B cell (primary cell): ENCODE measurements around the gene LCE3E. TPM values are rescaled to one million over a fixed set of nuclear protein-coding genes. Genes with fewer than 3 reads are reported as not detected.

Experiments used
- ATAC-seq: fragments of 200-7000 bp; cut with Tn5 transposase; one replicate; pipeline ENCODE4 v1.10.0; 2021; ENCODE audit warnings: low read depth, mild to moderate bottlenecking, moderate number of reproducible peaks, moderate library complexity
- CTCF ChIA-PET: fragments of 350-600 bp; sonication (Branson Sonifier 250); formaldehyde crosslinking; loops from one replicate; lab custom pipeline; 2021; ENCODE audit warnings: antibody characterized with exemption, inconsistent platforms; lab: Charles Lee
- POLR2A ChIA-PET: fragments of 350-600 bp; sonication (Branson Sonifier 250); formaldehyde crosslinking; loops from one replicate; lab custom pipeline; 2021; ENCODE audit warnings: antibody characterized with exemption; lab: Charles Lee
- DNase-seq: peaks from one replicate; pipeline ENCODE4 v3.0.0; 2013
- H2AFZ ChIP-seq: 2 replicates; pipeline ENCODE4 v1.6.1; 2012; ENCODE audit warnings: mild to moderate bottlenecking, low read depth, low read length; ENCODE audit not compliant: insufficient read depth, poor library complexity, severe bottlenecking
- H3K27ac ChIP-seq, 2 donors: 1 replicate in 1 of 2; 2 replicates in 1 of 2; pipeline ENCODE4 v1.5.1; 2012 to 2013; ENCODE audit warnings: low read length in 2 of 2, mild to moderate bottlenecking in 2 of 2, moderate library complexity in 1 of 2
- H3K27me3 ChIP-seq, 4 experiments: fragments of 200-600 bp in 1 of 4; sonication (generic) in 1 of 4; replicated peaks in 1 of 4; 1 replicate in 2 of 4; 2 replicates in 2 of 4; pipeline versions ENCODE4 v1.6.1 to v1.7.0; 2013 to 2016; ENCODE audit warnings: low read length in 3 of 4, mild to moderate bottlenecking in 2 of 4, mixed read lengths in 1 of 4, moderate library complexity in 1 of 4; ENCODE audit not compliant: insufficient read depth in 4 of 4, control insufficient read depth in 3 of 4; ENCODE audit errors: control extremely low read depth in 1 of 4
- H3K36me3 ChIP-seq, 2 experiments: replicated peaks in 1 of 2; 1 replicate in 1 of 2; 2 replicates in 1 of 2; pipeline versions ENCODE4 v1.6.1 to v1.7.1; 2013; ENCODE audit warnings: low read length in 1 of 2; ENCODE audit not compliant: insufficient read depth in 2 of 2, control insufficient read depth in 1 of 2; ENCODE audit errors: control extremely low read depth in 1 of 2, extremely low read depth in 1 of 2
- H3K4me1 ChIP-seq, 2 donors: fragments of 200-600 bp in 1 of 2; sonication (generic) in 1 of 2; 1 replicate in 1 of 2; 2 replicates in 1 of 2; pipeline versions ENCODE4 v1.5.1 to v1.6.1; 2013 to 2017; ENCODE audit warnings: low read length in 2 of 2; ENCODE audit not compliant: control insufficient read depth in 2 of 2, insufficient read depth in 2 of 2
- H3K4me2 ChIP-seq: replicated peaks from 2 replicates; pipeline ENCODE3; 2012; ENCODE audit warnings: mild to moderate bottlenecking, low read depth, low read length; ENCODE audit not compliant: poor library complexity, severe bottlenecking
- H3K4me3 ChIP-seq, 5 experiments: fragments of 200-600 bp in 1 of 5; sonication (generic) in 1 of 5; 1 replicate in 3 of 5; 2 replicates in 2 of 5; pipeline versions ENCODE4 v1.5.1 to v1.7.0; 2011 to 2016; ENCODE audit warnings: low read length in 4 of 5, mild to moderate bottlenecking in 4 of 5, low read depth in 2 of 5, control low read depth in 1 of 5, moderate library complexity in 1 of 5; ENCODE audit not compliant: insufficient read depth in 1 of 5; ENCODE audit errors: control extremely low read depth in 1 of 5, extremely low read depth in 1 of 5
- H3K79me2 ChIP-seq: fragments of 200-600 bp; sonication (generic); one replicate; pipeline ENCODE4 v1.6.0; 2016; ENCODE audit warnings: low read length; ENCODE audit not compliant: control insufficient read depth, insufficient read depth
- H3K9ac ChIP-seq: fragments of 200-600 bp; sonication (generic); 2 replicates; pipeline ENCODE4 v1.6.1; 2017; ENCODE audit warnings: mild to moderate bottlenecking, low read length, moderate library complexity
- H3K9me3 ChIP-seq, 3 donors: one replicate each; pipeline versions ENCODE4 v1.6.1 to v1.7.1; 2013; ENCODE audit warnings: low read length in 2 of 3; ENCODE audit not compliant: control insufficient read depth in 2 of 3, insufficient read depth in 1 of 3; ENCODE audit errors: control extremely low read depth in 1 of 3
- H4K20me1 ChIP-seq: 2 replicates; pipeline ENCODE4 v1.6.0; 2012; ENCODE audit warnings: mild to moderate bottlenecking, low read length; ENCODE audit not compliant: insufficient read depth, control insufficient read depth, poor library complexity, severe bottlenecking
- H3K27ac Mint-ChIP-seq: one replicate; pipeline ENCODE4 v1.8.0; 2021; ENCODE audit warnings: mixed read lengths
- H3K27me3 Mint-ChIP-seq: one replicate; pipeline ENCODE4 v1.8.0; 2021; ENCODE audit warnings: mixed read lengths
- H3K4me1 Mint-ChIP-seq: one replicate; pipeline ENCODE4 v1.8.0; 2021; ENCODE audit warnings: mixed read lengths
- H3K4me3 Mint-ChIP-seq: one replicate; pipeline ENCODE4 v1.8.0; 2021; ENCODE audit warnings: mixed read lengths
- H3K9me3 Mint-ChIP-seq: one replicate; pipeline ENCODE4 v1.8.0; 2022; ENCODE audit warnings: mixed read lengths; ENCODE audit not compliant: insufficient read depth
- EZH2 ChIP-seq: IDR thresholded peaks from 2 replicates; pipeline ENCODE4 v1.6.1; 2012; ENCODE audit warnings: borderline replicate concordance, low read depth, mild to moderate bottlenecking, moderate library complexity, low read length; ENCODE audit not compliant: insufficient read depth, poor library complexity, severe bottlenecking
- WGBS: methylation state at CpG from one replicate; pipeline ENCODE4 v1.1.5; 2013; ENCODE audit warnings: missing lambda C conversion rate; ENCODE audit not compliant: insufficient coverage; 5-methylcytosine and 5-hydroxymethylcytosine counted together
- intact Hi-C: fragments of 100-400 bp; cut with micrococcal nuclease; formaldehyde crosslinking; loops from one replicate; pipeline ENCODE4 v1.10.0; 2022
- polyA plus RNA-seq: library from polyadenylated mRNA; depleted of rRNA; stranded (reverse); fragments of >200 nt; gene quantifications from 2 replicates; pipeline ENCODE4 v1.2.3, GENCODE V29; 2012
- total RNA-seq, 2 donors: library from RNA; stranded (reverse); fragments of 120-200 nt in 1 of 2; gene quantifications; 1 replicate in 1 of 2; 2 replicates in 1 of 2; pipeline versions ENCODE4 v1.2.3 to v1.2.4, GENCODE V29; 2013 to 2022
- TF ChIP-seq, protein P1 (sequence below): fragments of 200-600 bp; IDR thresholded peaks from one replicate; pipeline ENCODE4 v1.8.0; 2022; ENCODE audit warnings: antibody characterized with exemption, mild to moderate bottlenecking

Gene LCE3E
- total and polyA plus RNA-seq, 2 donors (not counting 1 experiment from before 2014, with no cell fraction given): not detected

DNA sequence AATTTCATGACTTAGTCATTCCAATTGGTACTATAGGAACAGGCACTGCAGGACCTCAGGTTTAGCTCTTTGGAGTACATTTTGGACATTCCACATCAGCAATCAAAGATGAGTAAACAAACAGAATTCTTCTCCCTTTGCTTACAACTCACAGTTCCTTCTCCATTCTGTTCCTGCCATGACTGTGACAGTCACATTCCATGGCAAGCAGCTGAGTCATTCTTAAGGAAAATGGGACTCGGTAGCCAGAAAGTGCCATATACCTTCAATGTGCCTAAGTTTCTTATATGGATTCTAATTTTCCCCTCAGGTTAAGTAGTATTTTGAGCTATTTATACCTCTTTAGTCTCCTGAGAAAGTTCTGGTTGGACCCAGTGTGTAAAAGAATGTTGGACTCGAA, 26.7 kb downstream of the LCE3E start:
- no peak overlapping the region for H3K9ac ChIP-seq
- H3K9me3 Mint-ChIP-seq: no peaks in the 10 kb centered on the region
- H3K36me3 ChIP-seq: no peaks in the 10 kb centered on the region
- no peaks in the 10 kb centered on the region for H3K9me3 ChIP-seq
- WGBS: no CpG with 5 or more reads among the region's 2 CpGs
- DNase-seq (no peak), ATAC-seq (no peak)
- peaks cover 0 to 3% (median 0%) of the 10 kb centered on the region in 4 experiments for H3K27me3 ChIP-seq
- H2AFZ ChIP-seq: no peak overlapping the region
- H3K4me3 Mint-ChIP-seq: no peak overlapping the region
- no peaks in the 10 kb centered on the region for H3K79me2 ChIP-seq
- no peaks in the 10 kb centered on the region for H3K4me1 ChIP-seq
- H3K4me2 ChIP-seq: no peak overlapping the region
- H3K27ac ChIP-seq: no peak overlapping the region
- no peaks in the 10 kb centered on the region for H4K20me1 ChIP-seq
- H3K4me1 Mint-ChIP-seq: no peaks in the 10 kb centered on the region
- H3K27me3 Mint-ChIP-seq: peaks cover 38% of the 10 kb centered on the region
- no peak overlapping the region for H3K27ac Mint-ChIP-seq
- ChIA-PET CTCF (no interaction called here), POLR2A (no interaction called here)
- intact Hi-C loops: no loop called here
- TF ChIP-seq, protein P1, sequence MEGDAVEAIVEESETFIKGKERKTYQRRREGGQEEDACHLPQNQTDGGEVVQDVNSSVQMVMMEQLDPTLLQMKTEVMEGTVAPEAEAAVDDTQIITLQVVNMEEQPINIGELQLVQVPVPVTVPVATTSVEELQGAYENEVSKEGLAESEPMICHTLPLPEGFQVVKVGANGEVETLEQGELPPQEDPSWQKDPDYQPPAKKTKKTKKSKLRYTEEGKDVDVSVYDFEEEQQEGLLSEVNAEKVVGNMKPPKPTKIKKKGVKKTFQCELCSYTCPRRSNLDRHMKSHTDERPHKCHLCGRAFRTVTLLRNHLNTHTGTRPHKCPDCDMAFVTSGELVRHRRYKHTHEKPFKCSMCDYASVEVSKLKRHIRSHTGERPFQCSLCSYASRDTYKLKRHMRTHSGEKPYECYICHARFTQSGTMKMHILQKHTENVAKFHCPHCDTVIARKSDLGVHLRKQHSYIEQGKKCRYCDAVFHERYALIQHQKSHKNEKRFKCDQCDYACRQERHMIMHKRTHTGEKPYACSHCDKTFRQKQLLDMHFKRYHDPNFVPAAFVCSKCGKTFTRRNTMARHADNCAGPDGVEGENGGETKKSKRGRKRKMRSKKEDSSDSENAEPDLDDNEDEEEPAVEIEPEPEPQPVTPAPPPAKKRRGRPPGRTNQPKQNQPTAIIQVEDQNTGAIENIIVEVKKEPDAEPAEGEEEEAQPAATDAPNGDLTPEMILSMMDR: no peak
- TF ChIP-seq EZH2: no peak
- no peak overlapping the region for H3K4me3 ChIP-seq

- Histone ChIP-seq H2AFZ (no peak overlapping the region), H3K36me3 (no peaks in the 10 kb centered on the region), H3K4me3 (no peak overlapping the region), H3K79me2 (no peaks in the 10 kb centered on the region), H4K20me1 (no peaks in the 10 kb centered on the region), H3K9me3 (no peaks in the 10 kb centered on the region), H3K27me3 (peaks cover 0 to 3% (median 0%) of the 10 kb centered on the region in 4 experiments), H3K4me2 (no peak overlapping the region), H3K27ac (no peak overlapping the region), H3K9ac (no peak overlapping the region), H3K4me1 (no peaks in the 10 kb centered on the region)
- POLR2A ChIA-PET: no interaction called here
- 62% methylated on average over 4 of the region's 4 CpGs for WGBS
- no peak overlapping the region for H3K27ac Mint-ChIP-seq
- H3K4me1 Mint-ChIP-seq: no peaks in the 10 kb centered on the region
- intact Hi-C loops: no loop called here
- ATAC-seq (no peak), DNase-seq (no peak)
- H3K9me3 Mint-ChIP-seq: no peaks in the 10 kb centered on the region
- no peak overlapping the region for H3K4me3 Mint-ChIP-seq
- CTCF ChIA-PET: no interaction called here
- peaks cover 34% of the 10 kb centered on the region for H3K27me3 Mint-ChIP-seq
- no peak for TF ChIP-seq EZH2
- TF ChIP-seq, protein P1: no peak
Observed at GRCh38 chr1:152537496-152537895, 29.1 kb downstream of the LCE3E start.
